ENCODE data around the gene PPP1R12B.
"Not testable (repeated sequence)": the region's sequence is repeated elsewhere in the genome, so short reads cannot be mapped to it uniquely, and the experiment has no call there.

Gene PPP1R12B

DNA sequence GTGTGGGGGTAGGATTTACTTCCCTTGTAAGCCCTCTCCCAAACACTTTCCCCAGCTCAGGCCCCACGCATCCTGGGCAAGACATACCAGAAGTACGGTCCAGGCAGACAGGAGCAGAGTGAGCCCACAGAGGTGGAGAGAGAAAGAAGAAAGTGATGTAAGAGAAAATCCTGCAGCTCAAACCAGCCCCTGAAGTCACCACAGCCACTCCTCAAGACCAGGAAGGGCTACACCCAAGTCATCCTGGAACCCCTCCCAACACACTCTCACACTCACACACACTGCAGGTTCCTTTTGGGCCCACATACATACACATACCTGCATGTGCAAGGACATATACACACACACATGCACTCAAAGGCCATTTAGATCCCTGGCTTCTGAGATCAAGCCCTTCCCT, 254.9 kb downstream of the PPP1R12B start:
- Histone ChIP-seq H3K79me2 (ENCODE audit: control insufficient read depth, low read length) (no peaks in the 10 kb centered on the region), H3K27me3 (ENCODE audit: control insufficient read depth, low read length) (peaks cover 31% of the 10 kb centered on the region), H3K36me3 (ENCODE audit: control insufficient read depth, low read length) (no peaks in the 10 kb centered on the region), H4K20me1 (ENCODE audit: control insufficient read depth, insufficient read depth, low read depth, low read length) (no peaks in the 10 kb centered on the region), H3K4me1 (ENCODE audit: control insufficient read depth, low read length) (no peaks in the 10 kb centered on the region), H3F3A (ENCODE audit: control insufficient read depth, insufficient read depth) (no peaks in the 10 kb centered on the region), H3K4me3 (ENCODE audit: low read length) (no peak overlapping the region), H3K27ac (ENCODE audit: low read depth, low read length) (no peak overlapping the region), H3K4me2 (ENCODE audit: low read length) (no peak overlapping the region), H3K9me3 (ENCODE audit: control insufficient read depth, insufficient read depth, low read length) (no peaks in the 10 kb centered on the region), H3K9me2 (replicated peaks; ENCODE audit: control insufficient read depth, low read length) (no peaks in the 10 kb centered on the region)
- no peak for TF ChIP-seq EZH2phosphoT487 (IDR thresholded peaks at IDR 0.05; ENCODE audit: borderline replicate concordance, low read length)
- TF ChIP-seq, protein P1, sequence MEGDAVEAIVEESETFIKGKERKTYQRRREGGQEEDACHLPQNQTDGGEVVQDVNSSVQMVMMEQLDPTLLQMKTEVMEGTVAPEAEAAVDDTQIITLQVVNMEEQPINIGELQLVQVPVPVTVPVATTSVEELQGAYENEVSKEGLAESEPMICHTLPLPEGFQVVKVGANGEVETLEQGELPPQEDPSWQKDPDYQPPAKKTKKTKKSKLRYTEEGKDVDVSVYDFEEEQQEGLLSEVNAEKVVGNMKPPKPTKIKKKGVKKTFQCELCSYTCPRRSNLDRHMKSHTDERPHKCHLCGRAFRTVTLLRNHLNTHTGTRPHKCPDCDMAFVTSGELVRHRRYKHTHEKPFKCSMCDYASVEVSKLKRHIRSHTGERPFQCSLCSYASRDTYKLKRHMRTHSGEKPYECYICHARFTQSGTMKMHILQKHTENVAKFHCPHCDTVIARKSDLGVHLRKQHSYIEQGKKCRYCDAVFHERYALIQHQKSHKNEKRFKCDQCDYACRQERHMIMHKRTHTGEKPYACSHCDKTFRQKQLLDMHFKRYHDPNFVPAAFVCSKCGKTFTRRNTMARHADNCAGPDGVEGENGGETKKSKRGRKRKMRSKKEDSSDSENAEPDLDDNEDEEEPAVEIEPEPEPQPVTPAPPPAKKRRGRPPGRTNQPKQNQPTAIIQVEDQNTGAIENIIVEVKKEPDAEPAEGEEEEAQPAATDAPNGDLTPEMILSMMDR (IDR thresholded peaks at IDR 0.05; ENCODE audit: low read depth, low read length, poor library complexity, severe bottlenecking): no peak

DNA sequence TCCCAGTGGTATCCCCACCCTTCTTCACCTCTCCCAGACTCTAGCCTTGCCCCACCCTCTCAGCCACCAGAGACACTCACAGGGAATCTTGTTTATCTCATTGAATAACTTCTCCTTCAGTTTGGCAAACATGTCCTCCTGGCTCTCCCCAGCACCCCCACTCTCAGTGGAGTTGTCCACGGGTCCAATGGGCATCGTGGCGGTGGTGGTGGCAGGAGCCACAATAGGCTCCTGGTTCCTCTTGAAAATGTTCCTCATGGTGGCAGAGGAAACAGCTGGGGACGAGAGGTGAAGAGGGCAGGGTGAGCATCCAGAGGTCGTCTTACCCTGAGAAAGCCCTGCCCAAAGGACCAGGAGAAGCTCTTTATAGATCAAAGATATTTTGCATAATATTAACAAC, 257.0 kb downstream of the PPP1R12B start:
- TF ChIP-seq, protein P1 (IDR thresholded peaks at IDR 0.05; ENCODE audit: low read depth, low read length, poor library complexity, severe bottlenecking): no peak
- no peak for TF ChIP-seq EZH2phosphoT487 (IDR thresholded peaks at IDR 0.05; ENCODE audit: borderline replicate concordance, low read length)
- H3K9me2 ChIP-seq (replicated peaks; ENCODE audit: control insufficient read depth, low read length): no peaks in the 10 kb centered on the region
- no peaks in the 10 kb centered on the region for H3K9me3 ChIP-seq (ENCODE audit: control insufficient read depth, insufficient read depth, low read length)
- H3K79me2 ChIP-seq (ENCODE audit: control insufficient read depth, low read length): no peaks in the 10 kb centered on the region
- H3K27me3 ChIP-seq (ENCODE audit: control insufficient read depth, low read length): peaks cover 19% of the 10 kb centered on the region
- no peaks in the 10 kb centered on the region for H4K20me1 ChIP-seq (ENCODE audit: control insufficient read depth, insufficient read depth, low read depth, low read length)
- no peak overlapping the region for H3K4me3 ChIP-seq (ENCODE audit: low read length)
- no peaks in the 10 kb centered on the region for H3F3A ChIP-seq (ENCODE audit: control insufficient read depth, insufficient read depth)
- no peak overlapping the region for H3K4me2 ChIP-seq (ENCODE audit: low read length)
- no peaks in the 10 kb centered on the region for H3K36me3 ChIP-seq (ENCODE audit: control insufficient read depth, low read length)
- no peak overlapping the region for H3K27ac ChIP-seq (ENCODE audit: low read depth, low read length)
- H3K4me1 ChIP-seq (ENCODE audit: control insufficient read depth, low read length): no peaks in the 10 kb centered on the region

- not testable (repeated sequence) for H3K4me2 ChIP-seq (ENCODE audit: low read length); H3K9me2 ChIP-seq (replicated peaks; ENCODE audit: control insufficient read depth, low read length); H3K79me2 ChIP-seq (ENCODE audit: control insufficient read depth, low read length); H3K36me3 ChIP-seq (ENCODE audit: control insufficient read depth, low read length); H3K27me3 ChIP-seq (ENCODE audit: control insufficient read depth, low read length); H4K20me1 ChIP-seq (ENCODE audit: control insufficient read depth, insufficient read depth, low read depth, low read length); H3K27ac ChIP-seq (ENCODE audit: low read depth, low read length); H3K9me3 ChIP-seq (ENCODE audit: control insufficient read depth, insufficient read depth, low read length); H3K4me3 ChIP-seq (ENCODE audit: low read length); H3F3A ChIP-seq (ENCODE audit: control insufficient read depth, insufficient read depth)
- H3K4me1 ChIP-seq (ENCODE audit: control insufficient read depth, low read length): peaks cover 18% of the 10 kb centered on the region
Measured at GRCh38 chr1:202612036-202612435, 263.5 kb downstream of the PPP1R12B start.

- no peaks in the 10 kb centered on the region for H3K9me3 ChIP-seq (ENCODE audit: control insufficient read depth, insufficient read depth, low read length)
- no peaks in the 10 kb centered on the region for H3K9me2 ChIP-seq (replicated peaks; ENCODE audit: control insufficient read depth, low read length)
- H3K27me3 ChIP-seq (ENCODE audit: control insufficient read depth, low read length): peaks cover 18% of the 10 kb centered on the region
- H3K36me3 ChIP-seq (ENCODE audit: control insufficient read depth, low read length): no peaks in the 10 kb centered on the region
- H4K20me1 ChIP-seq (ENCODE audit: control insufficient read depth, insufficient read depth, low read depth, low read length): peaks cover 12% of the 10 kb centered on the region
- no peaks in the 10 kb centered on the region for H3F3A ChIP-seq (ENCODE audit: control insufficient read depth, insufficient read depth)
- TF ChIP-seq, protein P1 (IDR thresholded peaks at IDR 0.05; ENCODE audit: low read depth, low read length, poor library complexity, severe bottlenecking): no peak
- no peak for TF ChIP-seq EZH2phosphoT487 (IDR thresholded peaks at IDR 0.05; ENCODE audit: borderline replicate concordance, low read length)
- H3K4me3 ChIP-seq (ENCODE audit: low read length): no peak overlapping the region
- no peaks in the 10 kb centered on the region for H3K79me2 ChIP-seq (ENCODE audit: control insufficient read depth, low read length)
- no peak overlapping the region for H3K27ac ChIP-seq (ENCODE audit: low read depth, low read length)
- H3K4me2 ChIP-seq (ENCODE audit: low read length): no peak overlapping the region
- peaks cover 18% of the 10 kb centered on the region for H3K4me1 ChIP-seq (ENCODE audit: control insufficient read depth, low read length)
Measured at GRCh38 chr1:202613571-202613970, 265.1 kb downstream of the PPP1R12B start.
